GM19438 (cell line): ENCODE data around the gene BCKDHA.
"Not testable (repeated sequence)": the region's sequence is repeated elsewhere in the genome, so short reads cannot be mapped to it uniquely, and the experiment has no call there.

Experiments used
- ATAC-seq: cut with Tn5 transposase; IDR thresholded peaks from one replicate; pipeline ENCODE4 v1.9.1; 2021; ENCODE audit warnings: low read depth; ENCODE audit not compliant: unreplicated experiment

Gene BCKDHA

DNA sequence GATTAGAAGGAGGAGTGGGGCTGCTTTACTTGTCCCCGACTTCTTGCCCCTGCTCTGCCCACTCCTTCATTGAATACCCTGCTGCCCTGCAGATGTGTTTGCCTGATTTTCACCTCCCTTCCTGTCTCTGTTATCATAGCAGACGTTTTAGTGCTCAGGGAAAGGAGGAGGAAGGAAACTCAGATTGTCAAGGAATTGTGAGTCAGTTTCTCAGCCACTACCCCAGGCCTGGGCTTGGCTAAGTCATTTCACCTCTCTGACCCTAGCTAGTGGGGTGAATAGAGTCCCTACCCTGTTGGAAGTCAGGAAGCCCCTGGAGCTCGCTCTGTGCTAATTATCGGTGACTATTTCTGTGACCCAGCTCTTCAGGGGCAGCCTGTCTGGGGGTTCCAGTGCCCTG lies 3.9 kb downstream of the BCKDHA start:
- no peak for ATAC-seq

- ATAC-seq, result no peak
These were observed 4.4 kb downstream of the BCKDHA start for GRCh38 chr19:41402010-41402409.

GRCh38 chr19:41403181-41403970 lies 5.8 kb downstream of the BCKDHA start:
- ATAC-seq, result no peak

DNA sequence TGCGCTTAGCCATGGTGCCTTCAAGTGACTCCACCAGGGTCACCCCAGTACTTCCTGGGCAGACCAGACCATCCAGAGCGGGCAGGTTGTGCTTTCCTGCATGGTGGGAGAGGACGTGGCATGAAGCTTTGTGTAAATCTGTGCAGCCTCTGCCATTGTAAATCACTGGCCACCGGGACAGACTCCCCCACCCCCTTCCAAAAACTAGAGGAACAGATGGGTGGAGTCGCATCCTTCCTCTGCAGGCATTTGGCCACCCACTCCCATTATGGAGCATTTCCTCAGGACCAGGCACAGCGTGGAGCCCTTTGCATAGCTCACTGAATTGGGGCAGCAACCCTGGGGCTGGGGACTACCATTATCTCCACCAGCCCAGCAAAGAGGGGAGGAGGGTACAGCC lies 8.2 kb downstream of the BCKDHA start:
- no peak for ATAC-seq

DNA sequence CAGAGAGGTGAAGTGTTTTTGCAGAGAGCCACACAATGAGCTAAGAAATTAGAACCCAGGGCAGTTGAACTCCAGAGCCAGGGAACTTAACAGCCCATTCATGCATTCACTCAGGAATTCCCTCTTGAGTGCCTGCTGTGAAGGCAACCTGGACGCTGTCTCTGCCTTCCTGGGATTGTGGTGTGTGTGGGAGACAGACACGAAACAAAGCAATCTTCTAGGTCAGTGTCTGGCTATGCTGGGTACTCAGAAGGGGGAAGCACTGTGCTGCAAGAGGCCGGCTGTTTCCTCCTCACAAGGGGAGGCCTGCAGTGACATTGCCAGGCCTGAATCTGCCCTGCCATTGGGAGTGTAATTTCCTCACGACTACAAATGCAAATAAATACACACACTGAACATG lies 9.7 kb downstream of the BCKDHA start:
- ATAC-seq, result no peak

DNA sequence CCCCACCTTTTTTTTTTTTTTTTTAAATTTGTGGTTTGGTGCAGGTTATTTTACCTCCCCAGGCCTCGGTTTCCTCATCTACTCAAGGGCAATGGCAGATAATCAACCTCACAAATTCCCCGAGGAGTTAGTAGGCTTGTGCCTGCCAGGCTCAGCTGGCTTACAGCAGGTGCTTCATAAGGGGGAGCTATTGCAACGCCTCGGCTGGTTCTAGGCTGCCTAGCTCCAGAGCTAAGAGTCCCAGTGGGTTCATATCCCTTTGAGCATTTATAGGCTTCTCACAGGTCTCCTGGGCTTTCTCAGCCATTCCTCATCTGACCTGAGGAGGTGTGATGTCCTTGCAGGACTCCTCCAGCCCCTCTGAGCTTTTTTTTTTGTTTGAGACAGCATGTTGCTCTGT lies 10.6 kb downstream of the BCKDHA start:
- no peak for ATAC-seq

DNA sequence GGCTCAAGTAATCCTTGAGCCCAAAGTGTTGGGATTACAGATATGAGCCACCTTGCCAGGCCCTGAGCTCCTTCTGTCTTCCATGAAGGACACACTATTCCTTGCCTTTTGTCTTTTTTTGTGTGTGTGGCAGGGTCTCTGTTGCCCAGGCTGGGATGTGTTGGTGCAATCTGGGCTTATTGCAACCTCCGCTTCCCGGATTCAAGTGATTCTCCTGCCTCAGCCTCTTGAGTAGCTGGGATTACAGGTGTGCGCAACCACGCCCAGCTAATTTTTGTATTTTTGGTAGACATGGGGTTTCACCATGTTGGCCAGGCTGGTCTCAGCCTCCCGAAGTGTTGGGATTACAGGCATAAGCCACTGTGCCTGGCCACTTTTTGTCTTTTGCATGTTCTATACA lies 11.2 kb downstream of the BCKDHA start:
- ATAC-seq, result not testable (repeated sequence)

DNA sequence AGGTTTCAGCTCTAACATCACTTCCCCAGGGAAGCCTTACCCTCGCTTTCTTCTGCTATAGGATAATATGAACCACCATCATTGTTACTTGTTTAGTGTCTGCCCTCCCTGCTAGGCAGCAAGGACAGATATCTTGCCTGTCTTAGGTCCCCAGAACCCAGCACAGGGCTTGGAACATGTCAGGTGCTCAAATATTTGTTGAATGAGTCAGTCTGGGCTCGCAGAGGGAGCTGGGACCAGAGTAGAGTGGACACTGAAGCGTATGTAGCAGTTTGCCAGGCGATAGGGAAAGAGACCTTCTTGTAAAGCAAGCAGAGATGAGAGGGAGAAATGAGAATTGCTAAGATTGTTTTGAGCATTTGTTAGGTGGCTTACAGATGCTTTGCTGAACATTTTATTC lies 11.7 kb downstream of the BCKDHA start:
- ATAC-seq, result no peak

GRCh38 chr19:41410336-41411054 lies 12.9 kb downstream of the BCKDHA start:
- ATAC-seq, result no peak

GRCh38 chr19:41411100-41411967 lies 13.7 kb downstream of the BCKDHA start:
- ATAC-seq, result no peak

DNA sequence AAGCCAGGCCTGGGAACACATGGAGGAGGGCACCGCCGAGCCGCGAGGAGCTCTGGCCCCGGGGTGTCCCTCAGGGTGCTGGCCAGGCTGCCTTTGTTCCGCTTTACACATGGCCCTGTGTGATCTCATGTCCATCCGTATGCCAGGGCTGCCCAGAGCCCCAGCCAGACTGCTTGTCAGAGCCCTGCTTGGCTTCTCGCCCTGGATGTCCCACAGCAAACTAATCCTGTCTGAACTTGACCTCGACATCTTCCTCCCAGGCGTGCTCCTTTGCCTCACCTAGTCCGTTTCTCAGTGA lies 14.3 kb downstream of the BCKDHA start:
- ATAC-seq, result no peak

GRCh38 chr19:41412953-41413352 lies 15.3 kb downstream of the BCKDHA start:
- ATAC-seq, result no peak

DNA sequence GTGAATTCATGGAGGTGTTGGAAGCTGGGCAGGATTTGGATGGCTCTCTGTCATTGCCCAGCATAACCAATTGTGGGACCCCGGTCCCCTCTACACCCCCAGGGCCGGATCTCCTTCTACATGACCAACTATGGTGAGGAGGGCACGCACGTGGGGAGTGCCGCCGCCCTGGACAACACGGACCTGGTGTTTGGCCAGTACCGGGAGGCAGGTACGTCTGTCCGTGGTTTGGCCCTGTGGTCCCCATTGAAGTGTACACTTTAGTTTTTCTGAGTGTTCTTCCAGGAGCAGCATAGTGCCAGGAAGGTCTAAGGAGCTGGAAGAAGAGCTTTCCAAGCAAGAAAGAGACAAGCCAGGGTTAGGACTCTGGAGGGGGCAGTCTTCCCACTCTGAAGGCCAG lies 16.3 kb downstream of the BCKDHA start:
- ATAC-seq, result no peak

DNA sequence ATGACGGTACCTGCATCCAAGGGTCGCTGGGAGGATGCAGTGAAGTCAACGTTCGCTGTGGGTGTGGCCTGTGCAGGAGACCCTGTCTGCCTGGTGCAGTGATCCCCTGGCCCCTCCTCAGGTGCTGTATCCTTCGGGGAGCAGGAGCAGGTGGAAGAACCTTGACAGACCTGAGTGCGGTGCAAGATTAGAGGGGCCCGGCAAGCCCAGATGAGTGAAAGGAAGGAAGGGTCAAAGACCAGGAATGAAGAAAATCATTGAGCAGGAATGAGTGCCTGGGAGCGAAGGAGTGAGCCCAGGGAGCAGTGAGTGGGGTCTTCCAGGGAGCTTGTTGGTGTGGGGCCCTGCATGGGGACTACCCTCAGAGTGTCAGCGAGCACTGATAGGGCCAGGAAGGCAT lies 16.8 kb downstream of the BCKDHA start:
- no peak for ATAC-seq

DNA sequence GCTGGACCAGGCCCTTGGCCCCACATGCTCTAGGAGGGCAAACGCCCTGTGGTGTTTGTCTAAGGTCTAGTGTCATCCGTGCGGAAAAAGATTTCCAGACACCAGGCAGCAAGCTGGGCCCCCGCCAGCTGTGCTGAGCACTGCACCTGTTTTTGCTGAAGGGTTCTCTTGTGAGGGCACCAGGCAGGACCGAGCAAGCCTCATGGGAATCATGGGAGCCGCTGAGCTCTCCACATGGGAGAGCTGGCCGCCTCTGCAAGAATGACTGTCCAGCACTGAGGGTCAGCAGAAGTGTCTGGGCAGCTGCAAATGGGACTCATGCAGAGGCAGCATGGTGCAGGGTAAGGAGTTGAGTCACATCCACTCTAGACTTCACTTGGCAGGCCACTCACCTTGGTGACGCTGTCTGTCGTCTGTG lies 17.5 kb downstream of the BCKDHA start:
- ATAC-seq, result no peak

GRCh38 chr19:41416194-41416674 lies 18.6 kb downstream of the BCKDHA start:
- no peak for ATAC-seq

DNA sequence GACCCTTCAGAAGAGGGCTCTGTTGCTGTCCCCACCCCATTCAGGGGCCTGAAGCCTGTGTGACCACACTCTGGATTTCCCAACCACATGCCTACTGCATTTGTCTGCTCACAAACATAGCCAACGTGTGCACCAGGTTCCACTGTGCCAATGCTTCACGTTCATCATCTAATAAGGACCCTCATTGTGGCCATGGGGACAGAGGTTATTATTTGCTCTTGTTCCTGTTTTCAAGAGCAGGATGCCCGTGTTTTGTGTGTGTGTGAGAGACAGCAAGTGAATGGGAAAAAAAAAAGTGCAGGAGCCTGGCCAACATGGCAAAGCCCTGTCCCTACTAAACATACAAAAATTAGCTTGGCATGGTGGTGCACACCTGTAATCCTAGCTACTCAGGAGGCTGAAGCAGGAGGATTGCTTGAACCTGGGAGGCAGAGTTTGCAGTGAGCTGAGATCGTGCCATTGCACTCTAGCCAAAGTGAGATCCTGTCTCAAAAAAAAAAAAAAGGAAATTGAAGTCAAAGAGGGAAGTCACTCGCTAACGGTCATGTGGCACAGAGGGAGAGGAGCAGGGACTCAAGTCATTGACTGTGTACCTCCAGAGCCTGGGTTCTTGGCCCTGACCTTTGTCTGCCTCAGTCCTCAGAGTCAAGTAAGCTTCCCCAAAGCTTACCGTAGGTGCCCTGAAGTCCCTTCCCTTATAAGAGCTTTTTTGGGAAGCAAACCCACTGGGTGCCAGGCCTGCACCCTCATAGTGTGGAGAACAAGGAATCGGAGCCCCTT lies 22.7 kb downstream of the BCKDHA start:
- no peak for ATAC-seq

DNA sequence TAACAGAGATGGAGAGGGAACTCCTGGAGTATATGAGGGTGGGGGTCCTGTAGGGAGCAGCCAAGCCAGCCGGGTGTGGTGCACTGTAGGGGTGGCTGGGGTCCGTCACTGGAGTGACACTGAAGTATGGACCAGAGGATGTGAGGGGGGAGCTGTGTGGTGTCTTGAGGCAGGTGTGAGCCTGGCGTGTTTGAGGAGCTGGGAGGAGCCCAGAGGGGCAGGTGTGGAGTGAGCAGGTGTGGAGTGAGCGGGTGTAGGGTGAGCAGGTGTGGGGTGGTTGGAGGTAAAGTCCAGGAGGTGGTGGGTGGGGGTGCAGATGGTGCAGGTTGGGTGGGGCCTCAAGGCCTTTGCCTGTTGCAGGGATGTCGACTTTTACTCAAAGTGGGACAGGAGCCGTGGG lies 23.7 kb downstream of the BCKDHA start:
- no peak for ATAC-seq

GRCh38 chr19:41421973-41422372 lies 24.4 kb downstream of the BCKDHA start:
- ATAC-seq, result no peak

GRCh38 chr19:41422456-41422855 lies 24.8 kb downstream of the BCKDHA start:
- no peak for ATAC-seq
